GM21717 (cell line): Measurements from ENCODE around the gene POLR2M.

ENCODE experiments used
- ATAC-seq: cut with Tn5 transposase; IDR thresholded peaks from one replicate; pipeline ENCODE4 v1.9.1; 2021; ENCODE audit warnings: mild to moderate bottlenecking, moderate library complexity; ENCODE audit not compliant: unreplicated experiment

POLR2M gene

DNA sequence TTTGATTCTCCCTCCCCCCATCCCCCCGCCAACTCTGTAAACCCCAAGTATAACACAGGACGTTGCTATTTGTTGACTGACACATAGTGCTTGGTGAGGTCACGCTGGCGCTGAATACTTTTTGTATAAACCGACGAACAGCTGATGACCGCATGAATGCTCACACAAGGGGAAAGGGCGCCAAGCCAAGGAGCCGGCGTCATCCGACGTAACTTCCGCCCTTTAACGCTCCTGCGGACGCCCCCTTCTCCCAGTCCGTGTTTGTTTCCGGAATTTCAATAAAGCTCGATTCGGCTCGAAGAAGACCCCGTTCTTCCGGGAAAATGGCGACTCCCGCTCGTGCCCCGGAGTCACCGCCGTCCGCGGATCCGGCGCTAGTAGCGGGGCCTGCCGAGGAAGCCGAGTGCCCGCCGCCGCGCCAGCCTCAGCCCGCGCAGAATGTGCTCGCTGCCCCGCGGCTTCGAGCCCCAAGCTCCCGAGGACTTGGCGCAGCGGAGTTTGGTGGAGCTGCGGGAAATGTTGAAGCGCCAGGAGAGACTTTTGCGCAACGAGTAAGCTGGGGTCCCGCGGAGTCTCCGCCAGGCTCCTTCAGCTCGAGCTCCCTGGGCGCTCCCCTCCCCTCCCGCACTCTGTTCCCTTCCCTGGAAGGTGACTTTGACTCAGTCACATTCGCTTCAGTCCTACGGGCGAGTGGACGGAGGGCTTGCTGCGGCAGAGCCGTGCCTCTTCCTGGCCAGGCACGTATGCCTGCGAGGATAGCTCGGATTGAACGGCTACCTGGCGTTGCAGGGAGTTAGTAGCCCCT, at the start of gene POLR2M:
Gene POLR2M, plus strand, starts transcription at position 310 of the 805 bp plus-strand sequence. Its CDS starts 129 bp downstream, at position 439.
- peak; percentile 97 for ATAC-seq

- no peak for ATAC-seq
Measured at GRCh38 chr15:57657619-57658018, 48.9 kb upstream of the POLR2M start.

DNA sequence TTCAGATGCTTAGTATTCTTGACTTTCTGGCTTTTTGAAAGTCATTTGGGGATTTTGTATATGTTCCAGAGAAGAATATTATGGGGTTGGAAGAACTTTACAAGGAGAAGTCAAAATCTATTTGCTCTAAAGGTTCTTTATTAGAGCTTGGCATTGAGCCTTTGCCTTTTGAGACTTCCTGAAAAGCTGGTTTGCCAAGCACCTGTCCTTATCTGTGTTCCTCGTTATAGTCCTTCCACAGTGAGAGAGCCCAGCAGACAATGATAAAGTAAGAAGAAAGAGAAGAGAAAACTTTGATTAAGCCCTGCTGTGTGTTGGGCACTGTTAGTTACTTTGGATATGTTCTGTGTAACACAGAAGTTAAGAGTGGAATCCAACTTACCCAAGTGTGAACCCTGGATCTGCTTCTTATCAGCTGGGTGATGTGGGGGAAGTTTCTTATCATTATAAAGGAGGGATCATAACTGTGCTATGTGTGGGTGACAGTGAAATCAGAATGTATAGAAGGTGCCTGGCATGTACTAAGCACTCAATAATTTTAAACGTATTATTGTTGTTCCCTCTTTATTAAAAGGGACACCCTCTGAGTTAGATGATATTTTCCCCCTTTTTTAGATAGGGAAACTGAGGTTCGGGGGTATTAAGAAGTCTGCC, 44.3 kb upstream of the POLR2M start:
- no peak for ATAC-seq

DNA sequence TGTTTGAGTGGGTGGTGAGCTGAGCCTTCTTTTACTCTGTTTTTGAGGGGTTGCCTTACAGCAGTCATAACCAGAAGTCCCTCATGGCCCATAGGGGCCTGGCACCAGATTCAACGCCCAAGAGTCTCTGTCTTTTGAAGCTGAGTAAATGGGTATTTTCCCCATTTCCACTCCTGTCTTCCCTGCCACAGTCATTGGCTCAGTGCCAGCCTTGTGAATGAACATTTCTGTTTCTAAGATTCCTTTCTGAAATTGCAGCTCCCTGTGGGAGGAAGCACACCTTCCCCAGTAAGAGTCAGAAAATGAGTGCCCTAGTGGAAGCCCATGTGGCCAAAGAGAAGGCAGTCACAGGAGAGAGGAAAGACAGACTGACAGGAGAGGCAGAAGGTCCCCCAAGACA, 43.7 kb upstream of the POLR2M start:
- ATAC-seq, result no peak

DNA sequence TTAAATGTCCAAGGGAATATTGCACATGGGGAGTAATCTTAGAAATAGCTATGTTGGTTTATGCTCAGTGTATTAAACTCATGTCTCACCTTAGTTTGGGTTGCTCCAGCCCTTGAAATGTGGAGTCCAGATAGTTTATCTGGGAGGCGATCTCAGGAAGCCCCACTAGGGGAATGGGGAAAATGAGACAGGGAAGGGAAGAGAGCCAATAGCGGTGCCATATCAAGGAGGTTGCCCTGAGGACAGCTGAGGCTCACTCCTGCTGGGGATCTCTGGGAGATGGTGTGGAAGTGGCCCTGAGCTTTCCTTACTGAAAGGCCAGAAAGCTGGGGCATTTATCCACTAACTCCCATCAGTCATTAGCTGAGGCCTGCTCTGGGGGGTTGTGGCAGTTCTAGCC, 43.3 kb upstream of the POLR2M start:
- ATAC-seq, result no peak

- no peak for ATAC-seq
Measured at GRCh38 chr15:57665194-57665593, 41.3 kb upstream of the POLR2M start.

DNA sequence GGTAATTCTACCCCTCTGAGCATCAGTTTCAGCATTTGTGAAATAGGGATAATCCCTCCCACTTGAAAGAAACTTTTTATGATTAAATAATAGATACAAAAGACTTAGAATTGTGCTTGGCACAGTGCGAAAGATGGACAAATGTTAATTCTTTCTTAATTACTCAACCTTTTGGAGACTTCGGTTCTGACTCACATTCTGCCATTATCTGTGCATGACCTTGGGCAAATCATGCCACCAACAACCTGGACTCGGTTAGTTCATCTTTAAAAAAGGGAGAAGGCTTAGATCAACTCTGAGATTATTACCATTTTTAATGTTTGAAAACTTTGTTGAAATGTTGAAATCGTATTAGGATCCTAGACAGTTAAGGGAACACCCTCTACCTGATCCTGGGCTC, 40.6 kb upstream of the POLR2M start:
- ATAC-seq, result no peak

- ATAC-seq, result no peak
Measured at GRCh38 chr15:57667171-57667849, 39.2 kb upstream of the POLR2M start.

DNA sequence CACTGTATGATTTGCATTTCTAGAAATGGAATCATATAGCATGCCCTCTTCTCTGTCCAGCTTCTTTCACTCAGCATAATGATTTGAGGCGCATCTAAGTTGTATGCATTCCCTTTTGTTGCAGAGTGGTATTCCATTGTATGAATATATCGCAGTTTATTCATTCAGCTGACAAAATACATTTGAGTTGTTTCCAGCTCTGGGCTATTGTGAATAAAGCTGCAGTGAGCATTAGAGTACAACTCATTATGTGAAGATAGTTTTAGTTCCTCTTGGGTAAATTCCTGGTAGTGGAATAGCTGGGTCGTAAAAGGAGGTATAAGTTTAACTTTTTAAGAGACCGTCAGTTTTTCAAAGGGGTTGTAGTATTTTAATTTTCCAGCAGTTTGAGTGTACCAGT, 38.5 kb upstream of the POLR2M start:
- no peak for ATAC-seq

DNA sequence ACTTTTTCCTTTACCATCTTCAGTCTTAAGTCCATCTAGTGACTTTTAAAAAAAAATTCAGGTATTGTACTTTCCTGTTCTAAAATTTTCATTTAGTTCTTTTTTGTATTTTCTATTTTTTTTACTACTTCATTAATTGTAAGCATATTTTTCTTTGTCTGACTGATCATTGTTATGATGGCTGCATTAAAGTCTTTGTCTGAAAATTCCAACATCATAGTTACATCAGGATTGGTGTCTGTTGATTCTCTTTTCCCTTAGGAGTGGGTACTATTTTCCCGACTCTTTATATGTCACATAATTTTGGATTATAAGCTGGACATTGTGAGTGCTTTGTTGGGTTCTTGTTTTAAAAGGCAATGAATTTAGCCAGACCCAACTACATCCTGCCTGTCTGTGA, 34.9 kb upstream of the POLR2M start:
- ATAC-seq, result no peak

DNA sequence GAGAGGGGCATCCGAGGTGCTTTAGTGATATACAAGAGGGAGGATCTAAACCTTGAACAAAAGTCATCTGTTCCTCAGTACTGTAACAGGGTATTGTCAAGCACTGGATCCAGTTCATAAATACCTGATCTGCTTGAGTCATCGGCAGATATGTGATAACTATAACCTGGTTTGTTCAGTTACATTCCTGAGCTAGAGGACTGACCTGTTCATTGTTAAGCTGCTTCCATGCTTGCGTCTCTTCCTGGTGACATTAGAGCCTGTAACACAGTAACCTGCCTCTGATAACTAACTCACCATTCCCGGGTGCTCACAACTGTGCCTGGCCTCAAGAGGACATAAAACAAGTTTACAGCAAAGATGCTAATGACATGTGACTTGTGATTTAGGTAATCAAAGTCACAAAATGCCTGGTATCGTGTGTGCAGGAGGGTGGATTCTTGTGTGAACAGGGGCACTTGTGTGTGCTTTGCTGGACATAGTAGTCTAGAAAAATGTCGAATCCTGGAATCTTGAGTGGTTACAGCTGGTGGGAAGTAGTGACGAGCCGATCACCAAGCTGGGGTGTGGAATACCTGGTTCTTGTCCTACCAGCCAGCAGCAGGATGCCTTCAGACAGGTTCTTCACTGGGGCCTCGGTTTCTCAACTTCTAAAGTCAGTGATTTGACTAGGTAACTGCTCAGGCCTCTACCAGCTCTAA, 30.9 kb upstream of the POLR2M start:
- no peak for ATAC-seq

DNA sequence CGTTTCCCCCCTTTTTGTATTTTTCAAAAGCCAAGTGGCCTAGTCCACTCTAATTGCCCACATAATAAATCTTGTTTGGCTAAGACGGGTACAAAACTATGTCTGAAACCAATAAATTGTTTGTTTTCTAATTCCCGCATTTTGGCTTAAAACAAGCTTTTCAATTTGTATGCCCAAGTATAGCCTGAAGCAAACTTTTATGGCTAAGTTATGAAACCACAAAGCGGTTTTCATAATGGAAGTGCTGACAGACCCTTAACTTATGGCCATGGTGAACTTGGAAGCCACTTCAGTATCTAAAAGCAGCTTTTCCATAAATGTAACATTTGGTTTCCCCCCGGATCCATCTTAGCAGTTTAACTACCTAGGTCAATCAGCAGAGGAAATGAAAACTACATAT, 29.9 kb upstream of the POLR2M start:
- no peak for ATAC-seq

DNA sequence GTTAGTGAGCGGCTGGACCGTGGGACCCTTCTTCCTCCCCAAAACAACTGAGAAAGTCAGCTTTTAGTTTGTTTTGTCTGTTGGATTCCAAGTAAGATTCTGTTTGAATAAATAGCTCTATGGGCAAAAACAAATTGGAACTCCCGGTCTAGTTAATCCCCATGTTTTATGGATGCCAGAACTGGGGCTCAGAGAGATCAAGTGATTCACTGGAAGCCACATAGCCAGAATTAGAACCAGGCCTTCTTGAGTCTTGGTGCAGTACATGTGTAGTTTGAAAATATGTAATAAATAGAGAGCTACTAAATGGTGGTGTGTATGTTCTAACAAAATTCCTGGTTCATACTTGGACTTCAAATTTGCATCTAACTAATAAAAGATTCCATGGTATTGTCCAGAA, 29.3 kb upstream of the POLR2M start:
- no peak for ATAC-seq

DNA sequence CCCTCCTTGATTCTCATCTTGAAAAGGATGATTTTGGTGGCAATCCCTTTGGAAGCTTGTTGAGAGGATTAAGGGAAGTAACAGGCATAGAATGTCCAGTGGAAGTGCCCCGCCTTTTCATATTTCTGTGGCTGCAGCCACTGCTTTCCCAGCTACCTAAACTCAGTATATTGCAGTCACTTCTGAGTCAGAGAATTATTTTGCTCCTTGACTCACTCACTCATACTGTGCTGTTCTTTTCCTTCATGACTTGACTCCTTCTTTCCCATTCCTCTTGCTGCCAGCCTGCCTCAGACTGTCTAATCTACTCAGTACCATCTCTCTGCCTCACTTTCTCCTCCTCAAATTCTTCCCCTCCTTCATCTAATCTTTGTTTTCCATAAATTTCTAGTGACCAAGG, 26.5 kb upstream of the POLR2M start:
- no peak for ATAC-seq

- no peak for ATAC-seq
Measured at GRCh38 chr15:57681011-57681410, 25.5 kb upstream of the POLR2M start.

DNA sequence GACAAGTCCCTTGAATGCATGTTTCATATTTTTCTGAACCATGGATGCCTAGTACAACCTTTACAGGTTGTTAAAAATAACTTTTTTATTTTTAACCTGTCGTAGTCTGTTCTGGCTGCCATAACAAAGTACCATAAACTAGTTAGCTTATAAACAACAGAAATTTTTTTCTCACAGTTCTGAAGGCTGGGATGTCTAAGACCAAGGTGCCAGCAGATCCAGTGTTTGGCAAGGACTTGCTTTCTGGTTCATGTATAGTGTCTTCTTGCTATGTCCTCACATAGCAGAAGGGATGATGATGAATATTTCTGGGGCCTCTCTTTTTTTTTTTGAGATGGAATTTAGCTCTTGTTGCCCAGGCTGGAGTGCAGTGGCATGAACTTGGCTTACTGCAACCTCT, 23.0 kb upstream of the POLR2M start:
- no peak for ATAC-seq

DNA sequence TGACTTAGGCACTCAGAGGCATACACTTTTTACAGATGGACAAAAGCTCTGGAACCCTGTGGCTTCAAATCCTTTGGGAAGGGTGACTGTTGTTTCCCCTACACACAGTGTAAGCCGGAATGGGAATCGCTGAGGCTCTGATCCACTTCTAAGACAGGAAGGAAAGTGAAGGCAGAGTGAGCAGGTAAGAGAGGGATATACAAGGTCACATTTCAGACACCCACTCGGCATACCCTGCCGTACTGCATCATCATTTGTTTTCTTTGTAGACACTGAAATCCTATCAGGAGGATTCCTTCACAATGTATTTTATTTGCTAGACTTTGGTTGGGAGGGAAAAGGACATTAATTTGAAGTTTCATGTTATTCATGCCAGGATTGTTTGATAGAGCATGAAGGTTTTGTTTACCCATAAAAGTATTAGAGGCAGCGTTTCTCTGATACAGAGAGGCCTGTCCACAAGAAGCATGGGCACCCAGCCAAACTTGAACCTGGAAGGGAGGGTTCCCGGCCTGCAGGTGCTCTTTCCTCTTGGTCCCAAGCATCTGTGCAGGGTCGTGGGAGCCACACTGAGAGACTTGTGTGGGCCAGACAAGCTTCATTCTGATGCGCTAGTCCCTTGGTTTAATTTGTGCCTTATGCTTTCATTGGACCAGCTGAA, 21.9 kb upstream of the POLR2M start:
- no peak for ATAC-seq

- no peak for ATAC-seq
Measured at GRCh38 chr15:57685306-57686095, 21.0 kb upstream of the POLR2M start.

DNA sequence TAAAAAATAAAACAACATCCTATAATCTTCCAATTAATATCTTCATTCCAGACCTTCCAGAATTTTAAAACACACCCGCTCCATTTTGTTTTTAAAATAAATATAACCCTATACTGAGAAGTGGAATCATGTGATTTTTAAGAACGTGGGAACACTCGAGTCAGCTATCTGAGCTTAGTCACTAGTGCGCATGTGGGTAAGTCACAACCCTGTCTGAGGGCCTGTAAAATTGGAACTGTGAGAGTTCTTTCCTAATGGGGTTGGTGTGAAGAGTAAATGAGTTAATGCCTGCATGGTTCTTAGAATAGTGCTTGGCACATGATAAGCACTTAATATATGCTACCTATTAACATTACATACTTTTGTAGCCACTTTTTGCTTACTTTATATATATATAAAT, 19.9 kb upstream of the POLR2M start:
- ATAC-seq, result no peak

DNA sequence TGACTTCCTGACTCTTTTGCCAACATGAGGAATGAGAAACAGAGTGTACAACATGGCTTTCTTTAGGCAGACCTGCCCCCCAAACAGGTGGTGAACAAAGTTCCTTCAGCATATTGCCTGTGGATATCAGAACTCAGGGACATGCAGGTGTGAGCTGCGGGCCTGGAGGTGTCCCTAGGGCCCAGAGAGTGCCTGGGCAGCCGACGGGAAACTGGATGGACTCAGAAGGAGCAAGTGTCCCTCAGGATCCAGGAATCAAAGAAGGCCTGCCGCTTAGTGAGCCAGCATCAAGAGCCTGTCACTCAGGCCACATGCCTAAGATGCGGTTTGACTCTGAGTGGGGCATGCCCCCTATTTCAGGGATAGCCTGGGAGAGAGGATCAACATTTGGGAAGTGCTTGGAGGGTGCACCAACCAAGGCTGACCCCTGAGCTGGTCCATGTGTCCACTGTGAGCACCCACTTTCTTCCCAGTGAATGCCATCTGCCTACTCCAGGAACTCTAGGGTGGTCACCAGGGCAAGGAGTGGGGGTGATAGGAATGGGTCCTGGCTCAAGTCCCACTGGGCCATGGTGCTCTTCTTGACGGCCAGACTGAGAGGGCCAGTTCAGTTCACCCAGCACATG, 16.1 kb upstream of the POLR2M start:
- no peak for ATAC-seq
